OCI-LY7 (cell line): ENCODE results near the gene HEYL.

Source experiments
- CTCF ChIP-seq: fragments of 200-600 bp; sonication (generic); conservative IDR thresholded peaks from 2 replicates; pipeline ENCODE4 v1.5.1; 2014; ENCODE audit warnings: mild to moderate bottlenecking, antibody characterized with exemption, low read length, moderate library complexity, mixed read lengths
- EZH2phosphoT487 ChIP-seq: fragments of 200-600 bp; sonication (generic); IDR thresholded peaks from 2 replicates; pipeline ENCODE4 v1.6.1; 2018; ENCODE audit warnings: low read depth, borderline replicate concordance, mild to moderate bottlenecking, mixed run types, antibody characterized with exemption, low read length, moderate library complexity, mixed read lengths

GRCh38 chr1:39625009-39625408 lies 14.4 kb downstream of the HEYL start:
- TF ChIP-seq CTCF (no peak), EZH2phosphoT487 (no peak)
